GM21825 (cell line): Measurements from ENCODE around the gene PRKAG2.

Experiments
- ATAC-seq: cut with Tn5 transposase; IDR thresholded peaks from one replicate; pipeline ENCODE4 v1.9.1; 2021; ENCODE audit warnings: mild to moderate bottlenecking, moderate library complexity; ENCODE audit not compliant: unreplicated experiment

PRKAG2 gene

GRCh38 chr7:151821226-151821625 is 55.7 kb downstream of the PRKAG2 start:
- ATAC-seq, result no peak

GRCh38 chr7:151820491-151821105 is 56.3 kb downstream of the PRKAG2 start:
- no peak for ATAC-seq

- no peak for ATAC-seq
These were observed 57.0 kb downstream of the PRKAG2 start for GRCh38 chr7:151819866-151820265.

GRCh38 chr7:151818674-151819519 is 58.0 kb downstream of the PRKAG2 start:
- no peak for ATAC-seq

- ATAC-seq, result no peak
These were observed 58.8 kb downstream of the PRKAG2 start for GRCh38 chr7:151817981-151818673.

- ATAC-seq, result no peak
These were observed 59.6 kb downstream of the PRKAG2 start for GRCh38 chr7:151817315-151817690.

GRCh38 chr7:151816562-151817314 is 60.2 kb downstream of the PRKAG2 start:
- ATAC-seq, result no peak

- no peak for ATAC-seq
These were observed 61.5 kb downstream of the PRKAG2 start for GRCh38 chr7:151815419-151815818.

- ATAC-seq, result no peak
These were observed 62.4 kb downstream of the PRKAG2 start for GRCh38 chr7:151814400-151815009.

- no peak for ATAC-seq
These were observed 62.9 kb downstream of the PRKAG2 start for GRCh38 chr7:151813997-151814396.

- no peak for ATAC-seq
These were observed 63.5 kb downstream of the PRKAG2 start for GRCh38 chr7:151813445-151813844.

GRCh38 chr7:151812967-151813366 is 63.9 kb downstream of the PRKAG2 start:
- no peak for ATAC-seq

GRCh38 chr7:151810441-151811232 is 66.3 kb downstream of the PRKAG2 start:
- no peak for ATAC-seq

- ATAC-seq, result no peak
These were observed 67.1 kb downstream of the PRKAG2 start for GRCh38 chr7:151809864-151810170.

- no peak for ATAC-seq
These were observed 67.6 kb downstream of the PRKAG2 start for GRCh38 chr7:151809146-151809863.

GRCh38 chr7:151808400-151809145 is 68.3 kb downstream of the PRKAG2 start:
- ATAC-seq, result no peak

- no peak for ATAC-seq
These were observed 69.1 kb downstream of the PRKAG2 start for GRCh38 chr7:151807846-151808245.

- no peak for ATAC-seq
These were observed 69.8 kb downstream of the PRKAG2 start for GRCh38 chr7:151806952-151807775.
